SK-N-SH (cell line): ENCODE data around the gene FAM124A.

Source experiments
- CHD2 ChIP-seq: fragments of 150-350 bp; IDR thresholded peaks from 2 replicates; pipeline ENCODE4 v1.6.1; 2018; ENCODE audit warnings: low read length; ENCODE audit not compliant: partially characterized antibody
- SIN3A ChIP-seq: IDR thresholded peaks from 2 replicates; pipeline ENCODE4 v1.6.1; 2012; ENCODE audit warnings: low read depth, mild to moderate bottlenecking, low read length, moderate library complexity, borderline replicate concordance
- TF ChIP-seq, protein P1 (sequence below): IDR thresholded peaks from 2 replicates; pipeline ENCODE4 v1.6.1; 2012; ENCODE audit warnings: mild to moderate bottlenecking, low read depth, low read length, moderate library complexity

DNA sequence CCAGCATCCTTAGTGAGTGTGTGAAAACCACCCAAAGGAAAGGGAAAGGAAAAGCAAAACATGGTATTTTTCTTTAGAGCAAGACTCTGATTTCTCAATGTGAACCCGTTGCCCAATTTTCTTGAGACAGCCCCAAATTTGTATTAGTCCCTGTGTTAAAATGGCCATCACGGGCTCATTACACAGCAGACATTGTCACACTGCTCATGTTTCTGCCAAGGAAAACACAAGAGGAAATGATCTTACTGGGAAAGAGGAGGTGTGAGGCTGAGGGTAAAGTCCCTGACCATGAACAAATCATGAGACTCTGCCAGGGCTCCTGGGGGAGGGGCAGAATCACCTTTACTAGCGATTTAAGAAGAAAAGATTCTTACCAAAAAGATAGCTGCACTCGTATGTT, 54.4 kb downstream of the FAM124A start:
- TF ChIP-seq SIN3A: no peak
- TF ChIP-seq, protein P1, sequence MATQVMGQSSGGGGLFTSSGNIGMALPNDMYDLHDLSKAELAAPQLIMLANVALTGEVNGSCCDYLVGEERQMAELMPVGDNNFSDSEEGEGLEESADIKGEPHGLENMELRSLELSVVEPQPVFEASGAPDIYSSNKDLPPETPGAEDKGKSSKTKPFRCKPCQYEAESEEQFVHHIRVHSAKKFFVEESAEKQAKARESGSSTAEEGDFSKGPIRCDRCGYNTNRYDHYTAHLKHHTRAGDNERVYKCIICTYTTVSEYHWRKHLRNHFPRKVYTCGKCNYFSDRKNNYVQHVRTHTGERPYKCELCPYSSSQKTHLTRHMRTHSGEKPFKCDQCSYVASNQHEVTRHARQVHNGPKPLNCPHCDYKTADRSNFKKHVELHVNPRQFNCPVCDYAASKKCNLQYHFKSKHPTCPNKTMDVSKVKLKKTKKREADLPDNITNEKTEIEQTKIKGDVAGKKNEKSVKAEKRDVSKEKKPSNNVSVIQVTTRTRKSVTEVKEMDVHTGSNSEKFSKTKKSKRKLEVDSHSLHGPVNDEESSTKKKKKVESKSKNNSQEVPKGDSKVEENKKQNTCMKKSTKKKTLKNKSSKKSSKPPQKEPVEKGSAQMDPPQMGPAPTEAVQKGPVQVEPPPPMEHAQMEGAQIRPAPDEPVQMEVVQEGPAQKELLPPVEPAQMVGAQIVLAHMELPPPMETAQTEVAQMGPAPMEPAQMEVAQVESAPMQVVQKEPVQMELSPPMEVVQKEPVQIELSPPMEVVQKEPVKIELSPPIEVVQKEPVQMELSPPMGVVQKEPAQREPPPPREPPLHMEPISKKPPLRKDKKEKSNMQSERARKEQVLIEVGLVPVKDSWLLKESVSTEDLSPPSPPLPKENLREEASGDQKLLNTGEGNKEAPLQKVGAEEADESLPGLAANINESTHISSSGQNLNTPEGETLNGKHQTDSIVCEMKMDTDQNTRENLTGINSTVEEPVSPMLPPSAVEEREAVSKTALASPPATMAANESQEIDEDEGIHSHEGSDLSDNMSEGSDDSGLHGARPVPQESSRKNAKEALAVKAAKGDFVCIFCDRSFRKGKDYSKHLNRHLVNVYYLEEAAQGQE: no peak
- no peak for TF ChIP-seq CHD2
